ENCODE measurements around the gene IQCN.

DNA sequence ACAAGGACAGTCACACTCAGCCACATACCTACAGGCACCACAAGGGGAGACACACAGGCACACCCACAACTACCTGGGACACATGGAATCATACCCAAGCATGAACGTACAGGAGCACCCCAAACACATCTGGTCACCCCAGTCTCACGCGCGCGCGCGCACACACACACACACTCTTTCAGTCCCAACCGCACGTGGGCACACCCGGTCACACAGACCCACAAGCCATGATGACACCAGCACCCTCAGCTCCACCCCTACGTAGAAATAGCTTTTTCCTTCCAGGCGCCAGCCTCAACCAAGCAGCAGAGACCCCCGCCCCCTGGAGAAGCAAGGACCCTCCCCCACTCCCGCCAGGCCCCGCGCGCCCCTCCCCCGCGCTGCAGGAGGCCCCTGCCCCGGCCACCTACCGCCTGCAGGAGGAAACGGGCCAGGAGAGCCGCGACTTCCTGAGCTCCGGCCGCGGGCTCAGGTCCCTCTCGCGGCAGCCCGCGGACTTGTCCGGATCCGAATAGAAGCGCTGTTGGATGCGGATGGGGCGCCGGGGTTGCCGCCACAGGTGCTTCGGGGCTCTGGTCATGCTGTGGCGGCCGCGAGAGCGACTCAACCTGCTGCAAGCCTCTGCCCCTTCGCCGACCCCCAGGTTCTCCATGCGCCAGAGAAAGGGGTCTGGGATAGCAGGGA is 41.6 kb downstream of the IQCN start:
- TF ChIP-seq, protein P1, sequence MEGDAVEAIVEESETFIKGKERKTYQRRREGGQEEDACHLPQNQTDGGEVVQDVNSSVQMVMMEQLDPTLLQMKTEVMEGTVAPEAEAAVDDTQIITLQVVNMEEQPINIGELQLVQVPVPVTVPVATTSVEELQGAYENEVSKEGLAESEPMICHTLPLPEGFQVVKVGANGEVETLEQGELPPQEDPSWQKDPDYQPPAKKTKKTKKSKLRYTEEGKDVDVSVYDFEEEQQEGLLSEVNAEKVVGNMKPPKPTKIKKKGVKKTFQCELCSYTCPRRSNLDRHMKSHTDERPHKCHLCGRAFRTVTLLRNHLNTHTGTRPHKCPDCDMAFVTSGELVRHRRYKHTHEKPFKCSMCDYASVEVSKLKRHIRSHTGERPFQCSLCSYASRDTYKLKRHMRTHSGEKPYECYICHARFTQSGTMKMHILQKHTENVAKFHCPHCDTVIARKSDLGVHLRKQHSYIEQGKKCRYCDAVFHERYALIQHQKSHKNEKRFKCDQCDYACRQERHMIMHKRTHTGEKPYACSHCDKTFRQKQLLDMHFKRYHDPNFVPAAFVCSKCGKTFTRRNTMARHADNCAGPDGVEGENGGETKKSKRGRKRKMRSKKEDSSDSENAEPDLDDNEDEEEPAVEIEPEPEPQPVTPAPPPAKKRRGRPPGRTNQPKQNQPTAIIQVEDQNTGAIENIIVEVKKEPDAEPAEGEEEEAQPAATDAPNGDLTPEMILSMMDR (optimal IDR thresholded peaks at IDR 0.05 in 1 of 3, IDR thresholded peaks at IDR 0.05 in 1 of 3, conservative IDR thresholded peaks at IDR 0.05 in 1 of 3; ENCODE audit: extremely low read depth in 1 of 3, insufficient read depth in 2 of 3, low read length in 3 of 3): no peak
- TF ChIP-seq EZH2 (IDR thresholded peaks at IDR 0.05; ENCODE audit: low read length): no peak
